Activated T-helper 17 cell treated with anti-CD3 and anti-CD28 coated beads, Interleukin-2, amount 50 U/mL, for 72 hours (primary cell): ENCODE results near the gene CD47. TPM values are rescaled to one million over a fixed set of nuclear protein-coding genes. Genes with fewer than 3 reads are reported as not detected.

Experiments used
- ATAC-seq: fragments of 150-1000 bp; cut with Tn5 transposase; replicated peaks from 2 replicates; pipeline ENCODE4 v1.10.0; 2021; ENCODE audit warnings: mild to moderate bottlenecking, moderate library complexity
- H3K27ac Mint-ChIP-seq: one replicate; pipeline ENCODE4 v1.8.0; 2022; ENCODE audit warnings: mixed read lengths
- H3K27me3 Mint-ChIP-seq: one replicate; pipeline ENCODE4 v1.8.0; 2022; ENCODE audit warnings: mixed read lengths
- H3K36me3 Mint-ChIP-seq: one replicate; pipeline ENCODE4 v1.8.0; 2022; ENCODE audit warnings: low read depth, mild to moderate bottlenecking, mixed read lengths
- H3K4me1 Mint-ChIP-seq: one replicate; pipeline ENCODE4 v1.8.0; 2022; ENCODE audit warnings: mixed read lengths
- H3K4me3 Mint-ChIP-seq: one replicate; pipeline ENCODE4 v1.8.0; 2022; ENCODE audit warnings: mild to moderate bottlenecking, mixed read lengths
- H3K9me3 Mint-ChIP-seq: one replicate; pipeline ENCODE4 v1.8.0; 2022; ENCODE audit warnings: mixed read lengths
- total RNA-seq, 2 donors: library from RNA; stranded (reverse); gene quantifications; one replicate each; pipeline ENCODE4 v1.2.3, GENCODE V29; 2022

CD47 gene
- total RNA-seq, 2 donors from 2014 or later, result 139 to 197 TPM

DNA sequence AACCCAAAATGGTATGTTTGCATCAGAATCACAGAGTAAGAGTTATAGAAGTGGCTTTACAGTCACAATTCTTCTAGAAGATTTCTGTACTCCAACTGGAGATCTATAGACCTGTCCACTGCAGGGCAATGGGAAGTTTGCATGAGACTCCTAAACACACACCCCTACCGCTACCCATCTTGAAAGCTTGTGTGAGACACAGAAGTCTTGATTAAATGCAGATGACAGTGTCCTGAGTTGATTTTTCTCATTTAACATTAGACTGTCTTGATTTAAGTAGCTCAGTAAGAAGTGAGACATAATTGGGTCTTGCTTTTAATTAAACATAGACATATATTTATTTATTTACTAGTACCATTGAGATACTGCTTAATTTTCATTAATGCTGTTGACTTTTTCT lies 54.4 kb downstream of the CD47 start:
- H3K27ac Mint-ChIP-seq, result peak overlapping the region; percentile 31

DNA sequence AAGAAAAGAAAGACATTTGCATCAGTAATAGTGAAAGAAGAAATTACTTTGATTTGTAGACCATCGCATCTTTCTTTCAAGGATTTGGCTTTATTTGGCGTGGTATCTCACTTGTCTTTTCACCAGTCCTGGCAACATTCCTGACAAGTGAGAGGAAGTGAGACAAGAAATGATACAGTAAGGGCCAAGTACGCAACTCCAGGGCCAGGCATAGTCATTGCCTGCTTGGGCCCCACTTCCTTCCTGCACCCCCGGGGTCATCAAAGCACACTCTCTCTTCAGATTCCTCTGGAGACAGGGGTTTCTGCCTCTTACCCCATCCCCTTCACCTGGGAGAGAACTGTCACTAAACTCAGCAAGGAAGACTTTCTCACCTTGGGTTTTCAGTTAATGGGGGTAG lies 55.1 kb downstream of the CD47 start:
- Mint-ChIP-seq H3K36me3 (peaks cover 85% of the 10 kb centered on the region), H3K4me1 (peaks cover 4% of the 10 kb centered on the region), H3K27me3 (no peaks in the 10 kb centered on the region), H3K27ac (peak overlapping the region; percentile 31), H3K9me3 (no peaks in the 10 kb centered on the region), H3K4me3 (no peak overlapping the region)
- no peak for ATAC-seq

More for the DNA sequence above, 54.4 kb downstream of the CD47 start:
- no peak for ATAC-seq
- Mint-ChIP-seq H3K9me3 (no peaks in the 10 kb centered on the region), H3K36me3 (peaks cover 83% of the 10 kb centered on the region), H3K4me3 (no peak overlapping the region), H3K4me1 (peaks cover 4% of the 10 kb centered on the region), H3K27me3 (no peaks in the 10 kb centered on the region)

DNA sequence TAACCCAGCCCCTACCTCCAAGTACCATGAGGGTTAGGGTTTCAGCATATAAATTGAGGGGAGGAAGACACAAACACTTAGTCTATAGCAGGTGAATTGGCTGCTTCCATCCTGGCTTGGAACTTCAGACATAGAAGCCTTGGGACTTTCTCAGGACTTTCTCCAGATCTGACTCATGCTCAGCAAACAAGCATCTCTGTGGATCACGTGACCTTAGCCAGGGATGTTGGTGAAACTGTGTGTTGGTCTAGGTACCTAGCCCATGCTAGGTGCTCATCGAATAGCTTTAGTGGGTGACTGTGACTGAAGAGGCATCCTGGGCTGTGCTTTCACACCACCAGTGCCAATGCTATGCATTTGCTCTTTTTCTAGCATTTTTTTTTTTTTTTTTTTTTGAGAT lies 58.9 kb downstream of the CD47 start:
- Mint-ChIP-seq H3K36me3 (peaks cover 77% of the 10 kb centered on the region), H3K9me3 (peaks cover 4% of the 10 kb centered on the region), H3K4me1 (peaks cover 4% of the 10 kb centered on the region), H3K27me3 (no peaks in the 10 kb centered on the region), H3K4me3 (no peak overlapping the region), H3K27ac (no peak overlapping the region)
- peak; percentile 37 for ATAC-seq

DNA sequence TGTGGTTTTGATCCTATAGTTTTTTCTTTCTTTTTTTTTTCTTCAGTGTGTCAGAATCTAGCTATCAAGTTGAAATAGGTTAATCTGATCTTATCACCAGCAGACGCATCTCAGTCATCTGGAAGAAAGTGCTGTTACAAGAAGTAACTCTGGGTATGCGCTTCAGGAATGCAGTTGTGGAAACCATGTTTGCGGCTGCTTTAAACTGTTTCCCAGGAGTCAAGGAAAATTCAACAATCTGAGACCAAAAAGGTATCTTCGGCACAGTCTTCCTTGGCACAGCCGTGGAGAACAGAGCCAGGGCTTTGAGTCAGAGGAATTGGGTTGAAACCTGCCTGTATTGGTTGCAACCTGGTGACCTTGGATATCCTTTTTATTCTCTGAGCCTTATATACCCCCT lies 59.9 kb downstream of the CD47 start:
- Mint-ChIP-seq H3K4me3 (no peak overlapping the region), H3K27ac (no peak overlapping the region), H3K9me3 (peaks cover 4% of the 10 kb centered on the region), H3K4me1 (peaks cover 4% of the 10 kb centered on the region), H3K36me3 (peaks cover 82% of the 10 kb centered on the region), H3K27me3 (no peaks in the 10 kb centered on the region)
- ATAC-seq, result no peak

DNA sequence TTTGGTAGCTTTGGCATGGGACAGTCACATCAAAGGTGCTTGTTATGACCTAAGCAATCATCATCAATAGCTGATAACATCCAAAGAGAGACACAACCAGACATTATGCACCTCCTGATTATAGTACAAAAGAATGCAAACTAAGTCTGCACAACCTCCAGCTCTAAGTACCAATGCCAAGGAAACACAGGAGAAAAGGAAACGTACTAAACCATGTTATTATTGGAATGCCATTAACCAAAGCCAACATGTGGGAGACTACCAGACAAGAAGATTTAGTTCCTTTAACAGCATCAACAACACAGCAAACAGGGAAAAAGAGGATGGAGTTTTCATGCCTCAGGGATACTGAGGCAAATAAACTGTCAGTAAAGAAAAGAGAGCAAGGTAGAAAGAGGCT lies 61.4 kb downstream of the CD47 start:
- peaks cover 4% of the 10 kb centered on the region for H3K4me1 Mint-ChIP-seq
- peaks cover 4% of the 10 kb centered on the region for H3K9me3 Mint-ChIP-seq
- H3K36me3 Mint-ChIP-seq, result peaks cover 70% of the 10 kb centered on the region
- no peaks in the 10 kb centered on the region for H3K27me3 Mint-ChIP-seq
- H3K4me3 Mint-ChIP-seq, result no peak overlapping the region
- no peak for ATAC-seq
- no peak overlapping the region for H3K27ac Mint-ChIP-seq

DNA sequence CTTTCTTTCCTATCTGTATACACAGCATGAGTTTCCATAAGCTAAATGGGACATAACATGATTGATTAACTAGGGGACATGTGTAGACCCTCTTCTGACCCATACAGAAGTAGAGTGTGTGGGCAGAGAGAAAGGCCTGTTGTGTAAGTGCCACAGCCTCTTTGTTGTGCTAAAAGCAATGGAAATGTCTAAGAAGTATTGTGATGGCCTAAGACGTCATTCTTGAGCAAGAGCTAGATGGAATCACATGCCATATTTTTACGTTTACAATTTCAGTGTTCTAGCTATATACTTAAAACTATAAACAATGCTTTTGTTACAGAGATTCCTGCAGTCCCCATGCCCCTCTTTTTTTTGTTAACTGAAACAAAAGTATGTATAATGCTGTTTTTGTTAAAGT lies 61.9 kb downstream of the CD47 start:
- Mint-ChIP-seq H3K4me3 (no peak overlapping the region), H3K27ac (no peak overlapping the region), H3K4me1 (peaks cover 4% of the 10 kb centered on the region), H3K36me3 (peaks cover 65% of the 10 kb centered on the region), H3K9me3 (peaks cover 4% of the 10 kb centered on the region), H3K27me3 (no peaks in the 10 kb centered on the region)
- ATAC-seq, result no peak

DNA sequence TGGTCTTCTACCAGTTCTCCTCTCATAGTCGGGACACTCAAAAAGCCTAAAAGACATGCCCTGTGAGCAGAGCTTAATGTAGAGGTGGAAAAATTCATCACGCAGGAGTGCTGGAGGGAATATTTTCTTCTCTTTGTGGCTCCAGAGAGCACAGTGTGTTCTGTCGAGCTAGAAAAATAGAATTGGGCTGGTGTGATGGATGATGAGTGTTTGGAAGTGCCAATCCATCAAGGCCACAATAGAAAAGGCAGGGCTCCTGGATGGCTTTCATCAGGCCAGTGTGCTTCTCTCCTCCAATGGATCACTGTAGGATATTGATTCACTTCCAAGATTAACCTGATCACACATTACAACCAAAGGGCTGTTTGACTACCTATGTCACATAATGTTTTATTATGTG lies 65.7 kb downstream of the CD47 start:
- Mint-ChIP-seq H3K36me3 (peaks cover 30% of the 10 kb centered on the region), H3K4me1 (peaks cover under 1% of the 10 kb centered on the region), H3K27me3 (no peaks in the 10 kb centered on the region), H3K4me3 (no peak overlapping the region), H3K9me3 (peaks cover 5% of the 10 kb centered on the region), H3K27ac (no peak overlapping the region)
- ATAC-seq, result no peak

DNA sequence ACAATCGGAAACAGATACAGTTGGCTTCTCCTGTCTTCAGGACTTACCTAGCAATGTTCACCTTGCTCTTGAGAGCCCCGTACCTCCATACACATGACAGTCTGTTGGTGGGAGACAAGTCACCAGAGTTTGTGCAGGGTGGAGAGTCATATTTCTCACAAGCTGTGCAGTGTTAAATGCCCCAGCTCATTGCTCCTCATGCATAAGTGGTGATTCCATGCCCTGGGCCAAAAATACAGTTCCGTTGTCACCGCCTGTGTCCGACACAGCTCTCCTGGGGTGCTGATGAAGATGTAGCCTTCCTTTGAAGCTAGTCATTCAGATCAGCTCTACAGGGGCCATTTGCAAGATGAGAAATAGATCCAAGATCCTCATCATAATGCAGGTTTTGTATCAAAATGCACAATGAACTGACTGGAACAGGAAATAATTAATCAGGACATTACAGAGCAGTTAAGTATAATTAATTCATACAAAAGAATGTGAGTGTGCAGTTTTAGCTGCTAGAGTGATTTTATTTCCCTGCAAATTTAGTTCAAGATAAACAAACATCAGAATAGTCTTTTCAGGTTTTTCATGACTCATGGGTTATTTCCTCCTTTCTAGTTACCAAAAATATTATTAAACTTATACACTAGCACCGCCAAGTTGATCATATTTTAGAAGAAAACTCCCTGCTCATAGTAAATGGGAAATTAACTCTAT lies 66.5 kb downstream of the CD47 start:
- no peak for ATAC-seq
- H3K36me3 Mint-ChIP-seq, result peaks cover 22% of the 10 kb centered on the region
- H3K9me3 Mint-ChIP-seq, result peaks cover 8% of the 10 kb centered on the region
- H3K27me3 Mint-ChIP-seq, result no peaks in the 10 kb centered on the region
- no peak overlapping the region for H3K27ac Mint-ChIP-seq
- no peak overlapping the region for H3K4me3 Mint-ChIP-seq
- H3K4me1 Mint-ChIP-seq, result peaks cover 6% of the 10 kb centered on the region

DNA sequence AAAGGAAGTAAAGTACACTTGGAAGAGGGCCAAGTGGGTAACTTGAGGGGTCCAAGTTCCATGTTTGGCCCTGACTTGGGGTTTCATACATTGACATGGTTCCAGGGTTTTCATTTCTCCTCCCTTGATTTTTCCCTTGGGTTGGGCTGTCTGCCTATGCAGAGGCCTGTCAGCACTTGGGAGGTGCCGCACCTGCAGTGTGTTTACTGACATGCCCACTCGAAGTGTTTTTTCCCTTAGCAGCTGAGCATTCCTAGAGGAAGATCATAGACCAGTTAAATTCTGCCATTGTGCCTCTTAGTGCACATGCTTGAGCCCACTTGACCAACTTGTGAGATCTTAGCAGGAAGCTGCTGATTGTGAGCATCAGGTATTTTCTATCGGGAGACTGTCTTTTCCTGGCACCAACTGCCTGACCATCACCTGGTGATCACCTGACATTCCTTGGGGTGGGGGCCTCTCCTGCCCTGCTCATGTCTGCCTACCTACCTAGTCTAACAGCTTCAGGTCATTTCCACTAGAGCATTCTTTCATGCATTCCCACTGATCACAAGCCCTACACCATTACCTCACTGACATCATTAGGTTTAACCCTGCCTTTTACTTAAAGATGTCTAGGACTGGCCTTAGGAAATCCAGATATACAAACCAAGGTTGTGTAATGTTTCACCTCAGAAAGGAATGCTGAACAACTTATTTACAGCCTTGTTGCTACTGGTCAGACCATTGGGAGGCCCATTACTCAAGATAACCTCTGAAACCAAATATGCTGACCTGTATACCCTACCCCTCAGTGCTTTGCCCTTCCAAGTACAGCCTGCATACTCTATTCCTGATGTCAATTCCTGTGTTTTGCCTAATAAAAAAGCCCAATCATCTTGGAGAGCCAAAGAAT lies 68.3 kb downstream of the CD47 start:
- no peak for ATAC-seq
- Mint-ChIP-seq H3K4me1 (peaks cover 6% of the 10 kb centered on the region), H3K36me3 (peaks cover 12% of the 10 kb centered on the region), H3K4me3 (no peak overlapping the region), H3K27ac (no peak overlapping the region), H3K27me3 (no peaks in the 10 kb centered on the region), H3K9me3 (peaks cover 4% of the 10 kb centered on the region)

DNA sequence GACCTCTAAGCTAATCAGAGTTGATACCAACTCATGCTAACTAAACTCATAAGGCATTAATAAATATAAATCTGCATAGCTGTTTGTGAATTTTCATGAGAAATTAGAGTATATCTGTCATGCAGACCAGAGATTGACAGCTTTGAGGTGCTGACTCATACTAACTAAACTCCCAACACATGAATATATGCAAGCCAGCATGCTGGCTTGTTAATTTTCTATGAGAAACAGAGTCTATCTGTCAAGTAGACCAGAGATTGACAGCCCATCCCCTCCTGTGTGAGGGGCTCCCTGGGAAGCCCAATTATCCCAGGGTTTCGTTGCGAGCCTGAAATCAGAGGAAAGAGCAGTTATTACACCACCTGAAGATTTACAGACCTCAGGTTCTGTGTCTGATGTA lies 69.3 kb downstream of the CD47 start:
- H3K4me3 Mint-ChIP-seq, result no peak overlapping the region
- H3K36me3 Mint-ChIP-seq, result peaks cover 3% of the 10 kb centered on the region
- peaks cover 10% of the 10 kb centered on the region for H3K4me1 Mint-ChIP-seq
- no peaks in the 10 kb centered on the region for H3K27me3 Mint-ChIP-seq
- ATAC-seq, result no peak
- peaks cover 4% of the 10 kb centered on the region for H3K9me3 Mint-ChIP-seq
- H3K27ac Mint-ChIP-seq, result no peak overlapping the region

DNA sequence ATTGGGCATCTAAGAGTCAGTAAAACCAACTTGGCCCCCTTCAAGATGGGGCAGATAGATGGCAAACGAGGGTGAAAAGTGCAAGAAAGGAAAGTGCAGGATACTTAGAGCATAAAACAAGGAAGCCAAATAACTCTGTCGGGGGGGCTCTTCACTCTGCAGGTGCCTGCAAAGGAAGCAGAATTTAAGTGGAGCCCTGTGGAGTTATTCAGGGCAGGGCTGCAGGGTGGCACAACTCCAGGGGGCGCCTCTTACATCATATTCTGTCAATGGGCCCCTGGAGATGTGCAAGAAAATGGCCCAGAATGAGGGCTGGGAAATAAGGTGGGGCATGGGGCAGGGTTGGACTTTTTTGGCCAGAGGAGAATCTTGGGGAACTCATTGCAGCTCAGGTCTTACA lies 69.7 kb downstream of the CD47 start:
- H3K4me3 Mint-ChIP-seq, result no peak overlapping the region
- H3K27me3 Mint-ChIP-seq, result no peaks in the 10 kb centered on the region
- no peak overlapping the region for H3K27ac Mint-ChIP-seq
- peaks cover 4% of the 10 kb centered on the region for H3K9me3 Mint-ChIP-seq
- no peak for ATAC-seq
- H3K4me1 Mint-ChIP-seq, result peaks cover 12% of the 10 kb centered on the region
- H3K36me3 Mint-ChIP-seq, result no peaks in the 10 kb centered on the region

DNA sequence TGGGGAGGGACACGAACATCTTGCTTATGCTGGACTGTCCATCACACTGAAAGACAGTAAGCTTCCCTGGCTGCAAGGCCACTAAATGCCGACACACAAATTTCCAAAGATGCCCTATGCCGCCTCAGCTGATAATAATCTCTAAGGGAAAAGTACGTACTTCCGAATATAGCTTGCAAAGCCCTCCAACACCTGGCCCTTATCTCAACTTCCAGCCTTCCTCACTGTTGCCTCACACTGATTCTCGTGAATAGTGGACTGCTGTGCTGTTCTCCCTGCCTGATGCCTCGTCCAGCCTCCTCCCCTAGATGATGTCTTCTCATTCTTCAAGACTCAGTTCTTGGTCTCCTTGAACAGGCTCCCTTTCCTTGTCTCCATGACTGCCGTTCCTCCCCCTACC lies 72.3 kb downstream of the CD47 start:
- no peak for ATAC-seq
- no peaks in the 10 kb centered on the region for H3K27me3 Mint-ChIP-seq
- no peak overlapping the region for H3K27ac Mint-ChIP-seq
- H3K36me3 Mint-ChIP-seq, result no peaks in the 10 kb centered on the region
- H3K4me3 Mint-ChIP-seq, result no peak overlapping the region
- H3K9me3 Mint-ChIP-seq, result peaks cover 4% of the 10 kb centered on the region
- H3K4me1 Mint-ChIP-seq, result peaks cover 12% of the 10 kb centered on the region

DNA sequence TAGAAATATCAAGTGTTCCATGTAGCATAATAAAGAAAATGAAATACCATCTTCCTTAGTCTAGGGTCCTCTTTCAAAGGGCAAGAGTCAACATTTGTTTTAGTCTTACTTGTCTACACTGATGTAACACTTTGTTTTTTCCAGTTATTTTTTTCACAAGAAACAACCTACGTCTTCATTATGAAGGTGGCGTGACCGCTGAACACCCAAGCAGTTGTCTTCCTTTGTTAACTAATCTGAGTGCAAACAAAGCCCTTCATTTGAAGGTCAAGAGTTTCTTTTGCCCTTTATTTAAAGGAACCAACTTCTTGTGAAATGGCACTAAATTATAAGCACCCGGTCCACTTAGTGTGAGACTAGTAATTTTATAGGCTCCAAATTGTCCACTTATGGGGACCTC lies 73.2 kb downstream of the CD47 start:
- H3K4me3 Mint-ChIP-seq, result no peak overlapping the region
- no peaks in the 10 kb centered on the region for H3K27me3 Mint-ChIP-seq
- no peaks in the 10 kb centered on the region for H3K36me3 Mint-ChIP-seq
- peaks cover 4% of the 10 kb centered on the region for H3K9me3 Mint-ChIP-seq
- no peak for ATAC-seq
- no peak overlapping the region for H3K27ac Mint-ChIP-seq
- H3K4me1 Mint-ChIP-seq, result peaks cover 12% of the 10 kb centered on the region

DNA sequence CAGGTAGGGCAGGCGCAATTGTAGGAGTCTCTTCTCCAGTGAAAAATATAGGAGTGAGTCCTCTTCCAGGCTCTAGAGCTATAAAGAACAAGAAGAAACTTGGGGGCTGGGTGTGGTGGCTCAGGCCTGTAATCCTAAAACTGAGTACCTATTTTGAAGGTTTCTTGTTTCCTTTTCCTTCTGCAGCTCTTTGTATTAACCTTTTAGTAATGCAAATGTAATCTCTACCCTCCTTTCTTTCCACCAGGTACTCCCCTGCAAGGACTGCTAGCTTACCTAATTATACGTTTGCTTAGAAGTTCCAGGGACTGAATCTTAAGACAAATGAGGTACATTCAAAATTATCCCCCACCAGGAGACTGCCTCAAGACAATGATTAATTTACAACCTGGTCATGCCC lies 75.9 kb downstream of the CD47 start:
- peaks cover 9% of the 10 kb centered on the region for H3K4me1 Mint-ChIP-seq
- H3K27ac Mint-ChIP-seq, result no peak overlapping the region
- peaks cover under 1% of the 10 kb centered on the region for H3K9me3 Mint-ChIP-seq
- H3K27me3 Mint-ChIP-seq, result no peaks in the 10 kb centered on the region
- H3K4me3 Mint-ChIP-seq, result no peak overlapping the region
- H3K36me3 Mint-ChIP-seq, result no peaks in the 10 kb centered on the region
- ATAC-seq, result no peak
